HL-60 (cell line): ENCODE results near the gene COBLL1.

Source experiments
- DNase-seq, 2 experiments: peaks; one replicate each; pipeline ENCODE4 v3.0.0-alpha.2; 2010 to 2020; ENCODE audit warnings: low read depth in 1 of 2, low spot score in 1 of 2
- H3K27ac ChIP-seq: fragments of 250-450 bp; sonication (Bioruptor Pico); replicated peaks from 2 replicates; pipeline ENCODE4 v1.5.1; 2020; ENCODE audit warnings: mild to moderate bottlenecking, moderate library complexity
- H3K27me3 ChIP-seq: fragments of 250-450 bp; sonication (Bioruptor Pico); 2 replicates; pipeline ENCODE4 v1.5.1; 2021; ENCODE audit warnings: mild to moderate bottlenecking, moderate library complexity; ENCODE audit not compliant: insufficient read depth, poor library complexity, severe bottlenecking
- H3K4me3 ChIP-seq: replicated peaks from 2 replicates; pipeline ENCODE4 v1.5.1; 2011; ENCODE audit warnings: mild to moderate bottlenecking, control low read depth, low read length; ENCODE audit not compliant: insufficient read depth
- GABPA ChIP-seq: IDR thresholded peaks from 2 replicates; pipeline ENCODE4 v1.6.1; 2012; ENCODE audit warnings: low read depth
- POLR2AphosphoS5 ChIP-seq: IDR thresholded peaks from 2 replicates; pipeline ENCODE4 v1.6.1; 2012; ENCODE audit warnings: low read depth
- REST ChIP-seq: IDR thresholded peaks from 2 replicates; pipeline ENCODE4 v1.6.1; 2012; ENCODE audit warnings: low read depth; ENCODE audit not compliant: insufficient replicate concordance
- SPI1 ChIP-seq: IDR thresholded peaks from 2 replicates; pipeline ENCODE4 v1.6.1; 2012; ENCODE audit warnings: low read depth, mild to moderate bottlenecking, borderline replicate concordance
- TF ChIP-seq, protein P1 (sequence below): IDR thresholded peaks from one replicate; pipeline ENCODE4 v1.5.1; 2011; ENCODE audit warnings: low read length, control low read depth, inconsistent platforms; ENCODE audit not compliant: insufficient read depth

The COBLL1 gene

DNA sequence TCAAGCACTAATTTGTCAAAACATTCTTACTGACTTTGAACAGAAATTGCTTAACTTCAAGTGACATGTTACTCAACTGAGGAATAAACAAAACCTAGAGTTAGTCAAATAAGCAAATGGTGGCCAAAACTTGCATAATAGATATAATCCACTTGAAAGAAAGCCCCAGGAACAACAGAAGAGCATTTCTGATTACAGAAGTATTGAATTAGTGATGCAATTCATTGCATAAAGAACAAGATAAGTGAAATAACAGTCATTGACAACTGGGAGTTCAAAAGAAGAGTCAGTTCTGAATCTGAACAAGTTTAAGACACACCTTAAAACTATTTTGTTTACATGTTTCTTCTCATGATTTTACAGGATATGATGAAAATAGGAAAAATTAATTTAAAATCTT, 30.8 kb downstream of the COBLL1 start:
- TF ChIP-seq SPI1 (no peak), REST (no peak), GABPA (no peak), POLR2AphosphoS5 (no peak)
- TF ChIP-seq, protein P1, sequence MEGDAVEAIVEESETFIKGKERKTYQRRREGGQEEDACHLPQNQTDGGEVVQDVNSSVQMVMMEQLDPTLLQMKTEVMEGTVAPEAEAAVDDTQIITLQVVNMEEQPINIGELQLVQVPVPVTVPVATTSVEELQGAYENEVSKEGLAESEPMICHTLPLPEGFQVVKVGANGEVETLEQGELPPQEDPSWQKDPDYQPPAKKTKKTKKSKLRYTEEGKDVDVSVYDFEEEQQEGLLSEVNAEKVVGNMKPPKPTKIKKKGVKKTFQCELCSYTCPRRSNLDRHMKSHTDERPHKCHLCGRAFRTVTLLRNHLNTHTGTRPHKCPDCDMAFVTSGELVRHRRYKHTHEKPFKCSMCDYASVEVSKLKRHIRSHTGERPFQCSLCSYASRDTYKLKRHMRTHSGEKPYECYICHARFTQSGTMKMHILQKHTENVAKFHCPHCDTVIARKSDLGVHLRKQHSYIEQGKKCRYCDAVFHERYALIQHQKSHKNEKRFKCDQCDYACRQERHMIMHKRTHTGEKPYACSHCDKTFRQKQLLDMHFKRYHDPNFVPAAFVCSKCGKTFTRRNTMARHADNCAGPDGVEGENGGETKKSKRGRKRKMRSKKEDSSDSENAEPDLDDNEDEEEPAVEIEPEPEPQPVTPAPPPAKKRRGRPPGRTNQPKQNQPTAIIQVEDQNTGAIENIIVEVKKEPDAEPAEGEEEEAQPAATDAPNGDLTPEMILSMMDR = no peak
- no peak overlapping the region for H3K4me3 ChIP-seq
- peak in 1 of 2 experiments; percentile 4 for DNase-seq
- H3K27ac ChIP-seq = no peak overlapping the region
- H3K27me3 ChIP-seq = no peaks in the 10 kb centered on the region

DNA sequence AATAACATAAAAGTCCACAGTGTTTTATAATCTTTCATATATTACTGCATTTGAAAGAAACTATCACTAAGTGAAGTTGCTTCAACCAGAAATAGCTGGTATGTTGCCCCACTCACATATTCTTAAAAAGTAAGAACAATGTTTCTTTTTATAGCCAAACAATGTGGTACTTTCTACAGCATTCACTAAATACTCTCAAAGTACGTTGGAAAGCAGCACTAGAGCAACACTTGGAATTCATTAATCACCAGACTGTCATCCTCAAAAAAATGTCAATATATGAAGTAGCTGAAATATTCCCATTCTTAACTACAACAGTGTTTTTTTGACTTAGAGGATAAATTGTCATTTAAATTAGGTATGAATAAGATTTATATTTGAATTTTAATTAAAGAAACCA, 32.8 kb downstream of the COBLL1 start:
- H3K27ac ChIP-seq = no peak overlapping the region

GRCh38 chr2:164803776-164804466, 37.7 kb downstream of the COBLL1 start:
- Histone ChIP-seq H3K4me3 (no peak overlapping the region), H3K27ac (no peak overlapping the region), H3K27me3 (no peaks in the 10 kb centered on the region)
- no peak for TF ChIP-seq REST
- DNase-seq = no peak

More for the DNA sequence above, 32.8 kb downstream of the COBLL1 start:
- TF ChIP-seq, protein P1 = no peak
- TF ChIP-seq REST = no peak
- no peak overlapping the region for H3K4me3 ChIP-seq
- no peak for DNase-seq
- no peaks in the 10 kb centered on the region for H3K27me3 ChIP-seq
